CD4-positive, alpha-beta T cell treated with Interleukin-15 for 4 hours (primary cell): ENCODE data around the gene TUBB4B.

Experiments
- DNase-seq: peaks from one replicate; pipeline ENCODE4 v3.0.0-alpha.2; 2020; ENCODE audit warnings: low spot score

The TUBB4B gene

DNA sequence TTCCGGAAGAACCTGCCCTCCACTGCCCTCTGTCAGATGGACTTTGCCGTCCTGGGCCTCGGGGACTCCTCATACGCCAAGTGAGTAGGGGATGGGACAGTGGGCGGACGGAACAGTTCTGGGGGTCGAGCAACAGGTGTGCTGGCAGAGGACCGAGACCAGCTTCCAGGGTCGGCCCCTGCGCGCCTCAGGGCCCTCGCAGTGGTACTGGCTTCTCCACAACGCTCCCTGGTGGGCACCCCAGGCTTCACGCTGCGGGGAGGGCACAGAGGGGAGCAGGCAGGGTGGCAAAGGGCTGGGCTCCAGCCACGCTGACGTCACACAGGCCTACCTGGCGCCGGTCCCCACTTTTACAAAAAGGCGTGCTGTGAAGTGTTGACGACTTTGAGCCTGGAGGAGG is 28.6 kb upstream of the TUBB4B start:
- no peak for DNase-seq

DNA sequence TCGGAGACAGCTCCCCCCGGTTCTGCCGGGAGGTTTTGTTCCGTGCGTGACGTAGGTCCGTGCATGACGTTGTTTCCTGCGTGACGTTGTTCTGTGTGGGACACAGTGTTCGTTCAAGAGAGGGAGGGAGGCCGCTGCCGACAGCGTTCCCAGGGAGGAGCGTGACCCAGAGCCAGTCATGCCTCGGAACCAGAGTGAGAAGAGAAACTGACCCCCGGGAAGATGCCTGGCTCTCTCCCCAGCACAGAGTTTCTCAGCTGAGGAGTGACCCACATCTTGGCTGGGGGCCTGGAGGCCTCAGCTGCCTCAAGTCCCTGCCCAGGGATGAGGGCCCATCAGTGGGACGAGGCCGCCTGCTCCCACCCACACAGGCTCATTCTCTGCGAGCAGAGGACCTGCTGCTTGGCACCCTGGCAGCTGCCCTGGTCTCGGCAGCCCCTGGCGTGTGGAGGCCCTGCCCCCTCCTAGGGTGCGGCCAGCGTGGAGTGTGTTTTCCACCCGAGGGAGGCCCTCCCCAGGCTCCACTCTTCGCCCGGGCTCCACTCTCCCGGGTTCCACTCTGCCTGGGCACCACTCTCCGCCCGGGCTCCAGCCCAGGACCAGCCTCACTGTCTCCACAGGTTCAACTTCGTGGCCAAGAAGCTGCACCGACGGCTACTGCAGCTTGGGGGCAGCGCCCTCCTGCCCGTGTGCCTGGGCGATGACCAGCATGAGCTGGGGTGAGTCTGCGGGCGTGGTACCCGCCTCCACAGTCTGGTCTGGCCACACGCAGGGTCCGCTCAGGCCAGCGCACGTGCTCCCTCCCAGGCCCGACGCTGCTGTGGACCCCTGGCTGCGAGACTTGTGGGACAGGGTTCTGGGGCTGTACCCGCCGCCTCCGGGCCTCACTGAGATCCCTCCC is 27.7 kb upstream of the TUBB4B start:
- DNase-seq, result no peak

DNA sequence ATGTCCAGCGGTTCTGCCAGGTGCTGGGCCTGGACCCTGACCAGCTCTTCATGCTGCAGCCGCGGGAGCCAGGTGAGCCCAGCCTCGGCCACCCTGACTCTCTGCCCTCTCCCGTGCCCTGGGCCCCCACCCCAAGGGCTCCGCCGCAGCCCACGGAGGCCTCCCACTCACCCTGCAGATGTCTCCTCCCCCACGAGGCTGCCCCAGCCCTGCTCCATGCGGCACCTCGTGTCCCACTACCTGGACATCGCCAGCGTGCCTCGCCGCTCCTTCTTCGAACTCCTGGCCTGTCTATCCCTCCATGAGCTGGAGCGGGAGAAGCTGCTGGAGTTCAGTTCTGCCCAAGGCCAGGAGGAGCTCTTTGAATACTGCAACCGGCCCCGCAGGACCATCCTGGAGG is 26.5 kb upstream of the TUBB4B start:
- DNase-seq, result no peak

DNA sequence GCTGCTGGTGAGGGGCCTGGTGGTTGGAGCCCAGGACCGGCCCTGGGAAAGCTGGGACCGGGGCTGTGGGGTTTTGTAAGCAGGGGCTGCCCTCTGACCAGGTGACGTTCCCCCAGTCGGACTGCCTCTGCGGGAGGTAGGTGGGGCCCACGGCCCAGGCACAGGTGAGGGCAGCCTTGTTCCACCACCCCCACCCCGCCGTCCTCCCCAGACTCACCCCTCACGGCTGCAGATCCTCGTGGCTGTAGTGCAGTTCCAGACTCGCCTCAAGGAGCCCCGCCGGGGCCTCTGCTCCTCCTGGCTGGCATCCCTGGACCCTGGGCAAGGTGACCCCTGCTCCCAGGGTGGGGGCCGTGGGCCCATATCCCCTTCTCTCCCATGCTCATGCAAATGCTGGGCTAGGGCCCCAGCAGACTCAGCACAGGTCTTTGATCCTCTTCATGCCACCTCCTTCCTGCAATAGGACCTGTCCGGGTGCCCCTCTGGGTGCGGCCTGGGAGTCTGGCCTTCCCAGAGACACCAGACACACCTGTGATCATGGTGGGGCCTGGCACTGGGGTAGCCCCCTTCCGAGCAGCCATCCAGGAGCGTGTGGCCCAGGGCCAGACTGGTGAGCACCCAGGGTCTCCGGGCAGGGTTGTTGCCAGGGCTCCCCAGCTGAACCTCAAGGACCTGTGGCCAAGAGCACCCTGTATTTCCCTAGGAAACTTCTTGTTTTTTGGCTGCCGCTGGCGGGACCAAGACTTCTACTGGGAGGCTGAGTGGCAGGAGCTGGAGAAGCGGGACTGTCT is 25.7 kb upstream of the TUBB4B start:
- DNase-seq, result no peak

DNA sequence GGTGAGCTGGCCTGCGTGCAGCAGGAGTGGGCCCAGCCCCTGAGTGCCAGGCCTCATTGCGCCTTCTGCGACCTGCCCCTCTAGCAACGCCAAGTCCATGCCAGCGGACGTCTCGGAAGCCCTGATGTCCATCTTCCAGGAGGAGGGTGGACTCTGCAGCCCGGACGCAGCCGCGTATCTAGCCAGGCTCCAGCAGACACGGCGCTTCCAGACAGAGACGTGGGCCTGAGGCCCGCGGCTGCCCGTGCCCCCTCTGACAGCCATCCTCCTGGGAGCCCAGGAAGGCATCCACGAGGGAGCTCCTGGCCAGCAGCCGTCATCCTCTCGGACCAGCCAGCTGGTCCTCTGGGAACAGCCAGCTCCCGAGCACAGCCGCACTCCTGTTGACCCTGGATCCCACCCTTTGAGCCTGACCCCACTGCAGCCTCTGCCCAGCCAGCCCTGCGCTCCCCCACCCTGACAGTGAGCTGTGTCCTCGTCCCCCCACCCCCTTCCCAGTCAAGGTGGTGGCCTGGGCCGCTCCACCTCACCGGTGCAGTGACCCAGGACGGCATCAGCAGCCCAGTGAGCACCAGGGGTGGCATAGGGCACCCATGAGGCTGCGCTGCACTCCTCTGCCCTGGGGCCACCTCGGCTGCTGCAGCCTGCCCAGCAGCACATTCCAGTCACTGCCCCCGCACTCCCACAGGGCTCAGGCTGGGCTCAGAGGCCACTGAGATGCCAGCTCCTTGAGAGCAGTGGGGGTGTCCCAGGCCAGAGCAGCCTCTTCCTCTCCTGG is 24.7 kb upstream of the TUBB4B start:
- no peak for DNase-seq

DNA sequence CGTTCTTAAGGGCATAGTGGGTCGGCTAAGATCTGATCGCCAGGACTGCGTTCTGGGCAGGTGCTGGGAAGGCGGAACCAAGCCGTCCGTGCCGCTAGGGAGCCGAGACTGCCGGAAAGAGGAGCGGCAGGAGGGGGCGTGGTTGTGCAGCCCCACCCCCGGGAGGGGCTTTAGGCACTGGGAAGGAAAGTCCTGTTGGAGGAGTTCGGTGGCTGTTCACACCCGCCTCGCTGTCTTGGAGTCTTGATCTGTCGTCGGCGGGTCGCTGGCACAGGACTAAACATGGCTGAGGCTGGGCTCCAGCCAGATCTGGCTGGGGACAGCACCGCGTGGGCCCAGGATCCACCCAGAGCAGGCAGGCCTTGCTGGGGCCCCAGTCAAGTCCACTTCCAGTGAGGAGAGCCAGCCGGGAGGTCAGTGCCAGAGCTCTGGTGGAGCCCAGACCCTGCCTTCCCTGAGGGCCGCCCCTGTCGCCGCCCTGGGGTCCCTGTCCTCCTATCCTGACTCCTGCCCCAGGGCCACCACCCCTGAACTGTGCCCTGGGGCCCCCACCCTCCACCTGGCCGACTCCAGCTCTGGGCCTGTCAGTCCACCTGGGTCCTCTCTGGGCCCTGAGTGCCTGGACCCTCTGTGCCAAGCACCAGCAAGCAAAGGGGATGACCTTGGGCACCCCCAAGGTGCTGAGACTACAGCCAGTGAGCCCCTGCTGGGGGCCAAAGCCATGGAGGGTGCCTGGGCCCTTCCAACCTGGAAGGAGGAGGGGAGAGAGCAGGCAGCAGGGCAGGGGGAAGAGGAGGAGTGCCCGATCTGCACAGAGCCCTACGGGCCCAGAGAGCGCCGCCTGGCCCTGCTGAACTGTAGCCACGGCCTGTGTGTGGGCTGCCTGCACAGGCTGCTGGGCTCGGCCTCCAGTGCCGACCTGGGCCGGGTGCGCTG is 23.5 kb upstream of the TUBB4B start:
- DNase-seq, result no peak

DNA sequence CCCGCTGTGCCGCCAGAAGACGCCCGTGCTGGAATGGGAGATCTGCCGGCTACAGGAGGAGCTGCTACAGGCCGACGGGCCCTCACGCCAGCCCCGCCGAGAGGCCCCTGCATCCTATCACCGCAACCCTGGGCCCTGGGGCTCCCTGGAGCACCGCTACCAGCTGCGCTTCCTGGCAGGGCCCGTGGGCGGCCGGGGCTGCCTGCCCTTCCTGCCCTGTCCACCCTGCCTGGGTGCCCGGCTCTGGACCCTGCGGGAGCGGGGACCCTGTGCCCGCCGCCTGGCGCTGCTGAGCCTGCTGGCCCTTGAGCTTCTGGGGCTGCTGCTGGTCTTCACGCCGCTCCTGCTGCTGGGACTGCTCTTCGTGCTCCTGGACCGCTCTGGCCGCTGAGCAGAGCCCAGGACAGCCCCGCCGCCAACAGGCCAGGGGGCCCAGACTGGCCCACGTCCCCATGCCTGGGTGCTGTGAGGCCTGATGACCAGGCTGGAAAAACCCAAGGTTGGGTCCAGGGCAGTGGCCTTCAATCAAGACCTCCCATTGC is 22.8 kb upstream of the TUBB4B start:
- no peak for DNase-seq

DNA sequence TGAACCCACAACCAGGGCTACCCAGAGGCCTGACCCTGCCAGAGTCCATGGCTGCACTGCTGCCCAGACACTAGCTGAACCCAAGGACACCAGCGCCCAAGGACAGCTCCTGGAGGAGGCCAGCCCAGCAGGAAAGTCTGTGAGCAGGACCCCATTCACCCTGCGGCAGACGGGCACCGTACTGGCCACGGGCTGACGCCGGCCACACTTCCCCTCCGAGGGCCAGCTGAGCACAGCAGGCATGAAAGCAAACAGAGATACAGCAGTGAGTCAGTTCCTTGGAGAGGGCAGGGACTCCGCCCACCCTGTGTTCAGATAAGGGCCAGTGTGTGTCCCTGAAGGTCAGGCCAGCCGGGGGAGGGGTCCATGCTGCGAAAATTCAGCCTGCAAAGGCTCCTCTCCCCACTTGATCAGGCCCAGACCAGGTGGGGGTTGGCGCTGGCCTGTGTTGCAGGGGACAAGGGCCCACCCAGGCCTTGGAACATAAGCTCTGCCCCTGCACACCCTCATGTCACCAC is 22.3 kb upstream of the TUBB4B start:
- DNase-seq, result no peak

DNA sequence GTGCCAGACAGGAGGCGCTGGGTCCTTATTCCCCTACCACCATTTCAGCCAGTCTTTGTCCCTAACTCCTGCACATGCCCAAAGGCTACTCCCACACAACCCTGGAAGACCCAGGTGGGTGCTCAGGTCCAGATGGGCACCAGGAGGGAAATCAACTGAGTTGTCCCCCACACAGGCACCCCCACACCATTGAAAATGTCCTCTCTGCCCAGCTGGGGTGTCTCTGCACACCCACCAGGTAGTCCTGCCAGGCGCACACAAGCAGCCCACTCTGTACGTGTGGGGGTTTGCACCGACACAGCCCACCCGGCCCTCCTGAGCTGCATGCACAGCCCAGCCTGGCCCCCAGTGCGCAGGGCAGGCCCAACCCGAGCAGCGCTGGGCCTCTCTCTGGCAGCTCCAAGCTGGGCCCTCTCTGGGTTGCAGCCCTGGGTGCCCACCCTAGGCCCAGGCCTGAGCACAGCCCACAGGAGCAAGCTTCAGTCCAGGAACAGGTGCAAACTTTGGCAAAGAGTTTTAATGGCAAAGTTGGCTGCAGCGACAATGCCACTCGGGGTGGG is 21.2 kb upstream of the TUBB4B start:
- DNase-seq, result no peak

DNA sequence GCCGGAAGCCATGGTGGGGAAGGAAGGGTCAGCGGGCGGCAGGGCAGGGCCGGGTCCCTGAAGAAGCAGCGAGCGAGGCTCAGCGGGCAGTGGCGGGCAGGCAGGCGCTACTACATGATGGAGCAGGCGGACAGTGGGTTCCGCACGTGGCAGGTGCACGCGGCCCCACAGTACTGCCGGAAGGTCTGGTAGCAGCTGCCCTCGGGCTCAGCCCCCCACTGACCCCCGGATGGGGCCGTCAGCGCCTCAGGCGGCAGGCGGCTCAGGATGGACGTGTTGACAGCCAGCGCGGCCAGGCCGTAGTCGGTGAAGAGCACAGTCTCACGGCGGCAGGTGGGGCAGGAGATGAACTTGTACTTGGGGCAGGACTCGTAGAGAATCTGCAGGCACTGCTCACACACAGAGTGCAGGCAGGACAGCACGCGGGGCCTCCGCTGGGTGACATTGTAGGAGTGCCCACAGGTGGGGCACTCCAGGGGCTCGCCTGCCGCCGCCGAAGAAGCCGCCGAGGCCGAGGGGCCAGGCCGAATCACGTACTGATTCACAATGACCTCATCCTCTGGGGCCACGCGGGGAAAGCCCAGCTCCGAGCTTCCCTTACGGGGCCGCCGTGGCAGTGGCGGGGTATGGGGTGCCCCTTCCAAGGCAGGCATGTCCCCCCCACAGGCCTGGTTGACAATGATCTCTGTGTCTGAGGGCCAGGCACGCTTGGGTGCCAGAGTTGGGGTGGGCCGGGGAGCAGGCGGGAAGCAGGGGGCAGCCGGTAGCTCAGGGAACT is 20.6 kb upstream of the TUBB4B start:
- no peak for DNase-seq

DNA sequence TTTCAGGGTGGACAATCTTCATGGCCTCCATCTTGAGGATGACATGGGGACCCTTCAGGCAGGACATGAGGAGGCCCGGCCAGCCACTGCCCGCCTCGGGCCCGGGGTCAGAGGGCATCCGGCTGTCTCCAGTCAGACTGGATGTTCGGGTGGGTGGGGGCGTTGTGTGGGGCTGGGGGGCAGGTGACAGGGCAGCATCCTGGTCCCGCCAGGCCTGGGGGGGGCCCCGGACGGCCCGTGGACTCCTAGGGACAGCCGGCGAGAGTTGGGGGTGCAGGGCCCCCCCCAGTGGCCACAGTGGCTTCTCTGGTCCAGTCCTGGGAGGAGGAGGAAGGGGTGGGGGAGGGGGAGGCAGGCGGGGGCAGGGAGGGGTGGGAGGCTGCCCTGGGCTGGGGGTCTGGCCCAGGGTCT is 20.0 kb upstream of the TUBB4B start:
- no peak for DNase-seq

DNA sequence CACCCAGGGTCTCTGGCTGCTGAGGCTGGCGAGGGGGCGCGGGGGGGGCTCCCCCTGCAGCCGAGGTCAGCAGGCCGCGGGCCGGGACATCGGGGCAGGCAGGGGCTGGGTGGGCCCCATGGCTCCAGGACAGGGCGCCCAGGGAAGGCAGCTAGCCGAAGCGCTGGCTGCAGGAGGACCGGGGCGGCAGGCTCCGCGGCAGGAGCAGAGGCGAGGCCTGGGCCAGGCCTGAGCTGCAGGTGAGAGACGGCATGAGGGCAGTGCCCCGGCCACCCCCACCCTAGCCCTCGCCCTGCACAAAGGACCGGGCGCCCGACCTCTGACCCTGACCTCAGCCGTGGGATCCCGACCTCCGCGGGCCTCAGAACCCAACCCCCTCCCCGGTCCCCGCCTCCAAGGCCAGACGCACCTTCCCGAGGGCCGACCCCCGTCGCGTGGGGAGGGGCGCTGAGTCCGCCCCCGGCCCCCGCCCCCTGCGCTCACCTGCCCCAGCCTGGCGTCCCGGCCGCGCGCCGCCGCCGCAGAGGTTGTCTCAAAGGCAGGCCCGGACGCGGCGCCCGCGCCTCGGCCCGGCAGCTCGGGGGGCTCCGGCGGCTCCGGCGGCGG is 19.5 kb upstream of the TUBB4B start:
- no peak for DNase-seq

DNA sequence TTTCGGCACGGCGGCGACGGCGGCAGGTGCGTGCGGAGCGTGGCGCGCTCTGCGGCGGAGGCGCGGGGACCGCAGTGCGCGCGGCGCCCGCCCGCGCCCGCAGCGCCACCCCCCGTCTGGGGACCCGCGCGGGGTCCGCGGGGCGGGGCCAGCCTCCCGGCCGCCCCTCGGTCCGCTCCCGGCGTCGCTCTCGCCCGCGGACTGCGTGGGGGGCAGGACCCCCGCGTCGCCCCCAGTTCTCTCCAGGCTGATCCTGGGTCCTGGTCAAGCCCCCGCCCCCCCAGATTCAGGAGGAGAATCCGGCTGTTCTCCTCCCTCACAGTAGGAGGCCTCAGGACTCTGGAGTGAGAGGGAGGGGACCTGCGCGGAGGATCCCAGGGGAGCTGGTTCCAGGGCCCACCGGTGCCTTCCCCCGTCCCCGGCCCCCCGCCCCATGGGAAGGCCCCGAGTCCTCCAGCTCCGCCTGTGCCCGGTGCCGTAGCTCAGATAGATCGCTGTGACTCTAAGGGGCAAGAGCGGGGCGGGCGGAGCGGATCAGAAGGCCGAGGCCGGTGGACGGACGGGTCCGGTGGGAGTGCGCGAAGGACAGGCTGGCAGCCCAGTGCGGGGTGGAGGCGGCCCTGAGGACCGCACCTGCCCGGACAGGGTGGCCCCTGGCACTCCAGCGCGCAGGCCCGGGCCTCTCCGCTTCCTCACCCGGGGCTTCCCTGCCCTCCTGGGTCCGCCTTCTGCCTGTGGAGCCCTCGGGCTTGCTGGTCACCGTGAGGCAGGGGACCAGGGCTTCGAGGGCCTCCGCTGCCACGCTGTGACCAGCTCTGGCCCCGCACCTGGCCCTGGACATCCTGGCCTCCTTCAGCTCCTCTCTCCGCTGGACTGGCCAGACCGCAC is 18.7 kb upstream of the TUBB4B start, which contains the start of gene RNF208:
Gene RNF208 (minus strand): TSS at position 51 of the 888 bp plus-strand sequence. CDS start 1,028 bp downstream, outside the sequence.
- DNase-seq, result no peak

DNA sequence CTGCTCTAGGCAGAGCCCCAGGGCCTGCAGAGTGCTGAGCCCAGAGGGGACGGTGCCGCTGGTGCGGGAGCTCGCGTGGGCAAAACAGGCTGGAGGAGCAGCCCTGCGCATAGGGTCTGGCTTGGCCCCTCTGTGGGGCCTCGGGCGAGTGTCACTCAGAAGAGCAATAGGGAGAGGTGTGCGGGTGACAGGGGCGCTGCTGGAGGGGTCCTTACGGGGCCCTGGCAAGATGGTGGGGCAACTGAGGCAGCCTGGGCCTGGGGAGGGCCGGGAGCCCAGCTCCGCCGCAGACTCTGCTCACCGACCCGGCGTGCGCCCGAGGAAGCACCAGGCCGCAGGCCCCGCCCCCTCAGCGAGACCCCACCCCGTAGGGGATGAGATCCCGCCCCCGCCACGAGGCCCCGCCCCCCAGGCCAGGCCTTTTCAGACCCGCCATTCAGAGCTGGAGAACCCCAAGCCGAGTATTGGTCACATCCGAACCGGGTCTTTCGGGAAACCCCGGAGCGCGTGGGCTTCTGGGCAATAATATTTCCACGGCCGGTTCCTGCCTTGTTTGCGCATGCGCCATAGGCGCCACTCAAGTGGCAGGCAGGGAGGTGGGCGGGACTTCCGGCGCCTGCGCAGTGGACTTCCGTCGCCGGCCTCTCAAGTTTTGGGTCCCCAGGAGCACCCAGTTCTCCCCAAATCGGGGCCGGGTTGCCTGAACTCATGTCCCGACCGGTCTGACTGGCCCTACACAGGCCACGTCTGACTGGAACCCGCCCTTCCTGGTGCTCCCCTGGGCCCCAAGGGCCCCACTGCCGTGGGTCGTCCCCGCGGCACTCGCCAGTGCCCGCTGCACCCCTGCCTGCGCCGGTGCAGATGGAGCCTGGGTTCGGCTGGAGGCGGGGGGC is 17.8 kb upstream of the TUBB4B start:
- peak; percentile 99 for DNase-seq

DNA sequence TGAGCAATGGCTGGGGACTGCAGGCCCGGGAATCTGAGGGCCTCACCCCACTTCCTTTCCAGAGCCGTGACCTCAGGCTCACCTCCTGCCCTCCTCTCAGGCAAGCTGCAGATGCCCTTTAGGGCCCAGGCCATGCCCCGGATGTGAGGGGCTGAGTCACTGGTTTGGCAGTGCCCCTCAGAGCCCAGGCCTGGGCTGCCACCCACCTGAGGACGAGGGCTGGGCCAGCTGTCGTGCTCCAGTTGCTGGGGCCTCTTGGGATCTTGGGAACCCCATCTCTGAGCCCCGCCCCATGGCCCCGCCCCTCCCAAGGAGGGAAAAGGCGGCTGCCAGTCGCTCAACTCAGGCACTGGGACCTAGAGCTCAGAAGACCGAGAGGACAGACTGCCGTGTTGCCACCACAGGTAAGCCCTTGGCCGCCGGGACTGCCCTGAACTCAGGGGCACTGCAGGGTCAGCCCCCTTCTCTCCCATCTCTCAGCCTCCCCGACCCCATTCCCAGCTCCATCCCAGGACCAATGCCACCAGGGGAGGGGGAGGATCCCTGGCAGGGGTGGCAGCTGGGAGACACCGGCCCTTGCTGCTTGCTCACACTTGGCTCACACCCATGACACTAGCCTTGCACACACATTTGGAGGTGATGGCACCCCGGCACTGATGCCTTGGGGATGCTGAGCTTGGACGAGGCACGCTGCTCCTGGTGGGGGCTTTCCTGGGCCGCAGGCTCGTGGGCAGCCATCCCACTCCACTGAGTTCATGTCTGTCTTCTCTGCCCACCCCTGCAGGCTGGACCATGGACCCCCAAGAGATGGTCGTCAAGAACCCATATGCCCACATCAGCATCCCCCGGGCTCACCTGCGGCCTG is 16.0 kb upstream of the TUBB4B start, which contains the start of gene CYSRT1:
Gene CYSRT1 (plus strand): TSS at position 345 of the 865 bp plus-strand sequence. CDS start 448 bp downstream, at position 793.
- DNase-seq, result no peak
